Measurements from ENCODE around the gene NAV3.

NAV3 gene

GRCh38 chr12:77941401-77941800 is 110.7 kb downstream of the NAV3 start:
- no CpG with 5 or more reads among the region's 1 CpG for WGBS
- H3K9ac ChIP-seq (ENCODE audit: low read length): peak overlapping the region; percentile 88
- no peak overlapping the region for H2AFZ ChIP-seq (ENCODE audit: low read depth, low read length)
- peak overlapping the region in 1 of 2 experiments; percentile 72 for H3K4me3 ChIP-seq (ENCODE audit: insufficient read depth in 1 of 2, low read depth in 1 of 2, low read length in 2 of 2)
- H3K36me3 ChIP-seq (ENCODE audit: control insufficient read depth in 1 of 2, insufficient read depth in 2 of 2, low read depth in 1 of 2, low read length in 2 of 2): peaks cover 0 to 12% of the 10 kb centered on the region in 2 experiments
- H2AK5ac ChIP-seq (ENCODE audit: low read length, severe bottlenecking): no peak overlapping the region
- peak overlapping the region; percentile 33 for H3K4me2 ChIP-seq (ENCODE audit: low read length, poor library complexity, severe bottlenecking)
- H3K27me3 ChIP-seq (ENCODE audit: control insufficient read depth in 1 of 2, insufficient read depth in 1 of 2, low read length in 2 of 2): no peaks in the 10 kb centered on the region
- no peak overlapping the region for H2BK15ac ChIP-seq (ENCODE audit: low read depth, poor library complexity, severe bottlenecking)
- H3K14ac ChIP-seq (ENCODE audit: low read length in 2 of 2): no peak overlapping the region
- H3K4ac ChIP-seq (ENCODE audit: low read depth in 1 of 2, low read length in 2 of 2): no peak overlapping the region
- no peak overlapping the region for H3K23ac ChIP-seq (ENCODE audit: low read length in 2 of 2)
- H4K8ac ChIP-seq (ENCODE audit: low read length): no peak overlapping the region
- peaks cover 4% of the 10 kb centered on the region for H3K9me3 ChIP-seq (ENCODE audit: control insufficient read depth, low read length)
- no peak overlapping the region for H3K18ac ChIP-seq (ENCODE audit: low read depth in 1 of 2, low read length in 2 of 2)
- H3K27ac ChIP-seq (ENCODE audit: low read length, poor library complexity, severe bottlenecking): peak overlapping the region; percentile 23
- H2BK12ac ChIP-seq (ENCODE audit: low read length in 2 of 2): no peak overlapping the region
- H4K91ac ChIP-seq (ENCODE audit: low read length): no peak overlapping the region
- peaks cover 3% of the 10 kb centered on the region for H3K4me1 ChIP-seq (ENCODE audit: control insufficient read depth, insufficient read depth, low read depth, low read length)
- DNase-seq: peak; percentile 31
- peaks cover 2% of the 10 kb centered on the region for H3K79me1 ChIP-seq (replicated peaks; ENCODE audit: low read length, poor library complexity, severe bottlenecking)
- H2BK5ac ChIP-seq (ENCODE audit: low read depth, low read length, poor library complexity, severe bottlenecking): no peak overlapping the region
- no peak overlapping the region for H2BK120ac ChIP-seq (ENCODE audit: low read depth, low read length)

GRCh38 chr12:77943466-77943865 is 112.8 kb downstream of the NAV3 start:
- Histone ChIP-seq H3K4ac (ENCODE audit: low read depth in 1 of 2, low read length in 2 of 2) (no peak overlapping the region), H3K18ac (ENCODE audit: low read depth in 1 of 2, low read length in 2 of 2) (no peak overlapping the region), H3K4me1 (ENCODE audit: control insufficient read depth, insufficient read depth, low read depth, low read length) (peaks cover 3% of the 10 kb centered on the region), H2BK5ac (ENCODE audit: low read depth, low read length, poor library complexity, severe bottlenecking) (no peak overlapping the region), H3K79me1 (replicated peaks; ENCODE audit: low read length, poor library complexity, severe bottlenecking) (peaks cover 2% of the 10 kb centered on the region), H2BK15ac (ENCODE audit: low read depth, poor library complexity, severe bottlenecking) (no peak overlapping the region), H3K4me3 (ENCODE audit: insufficient read depth in 1 of 2, low read depth in 1 of 2, low read length in 2 of 2) (peak overlapping the region in 1 of 2 experiments; percentile 72), H2BK120ac (ENCODE audit: low read depth, low read length) (no peak overlapping the region), H3K36me3 (ENCODE audit: control insufficient read depth in 1 of 2, insufficient read depth in 2 of 2, low read depth in 1 of 2, low read length in 2 of 2) (peaks cover 0 to 12% of the 10 kb centered on the region in 2 experiments), H4K8ac (ENCODE audit: low read length) (no peak overlapping the region), H3K9ac (ENCODE audit: low read length) (peak overlapping the region; percentile 80), H2AK5ac (ENCODE audit: low read length, severe bottlenecking) (no peak overlapping the region), H3K23ac (ENCODE audit: low read length in 2 of 2) (no peak overlapping the region), H3K27me3 (ENCODE audit: control insufficient read depth in 1 of 2, insufficient read depth in 1 of 2, low read length in 2 of 2) (no peaks in the 10 kb centered on the region), H4K91ac (ENCODE audit: low read length) (no peak overlapping the region), H2AFZ (ENCODE audit: low read depth, low read length) (no peak overlapping the region), H3K27ac (ENCODE audit: low read length, poor library complexity, severe bottlenecking) (no peak overlapping the region), H3K14ac (ENCODE audit: low read length in 2 of 2) (no peak overlapping the region), H3K4me2 (ENCODE audit: low read length, poor library complexity, severe bottlenecking) (no peak overlapping the region), H3K9me3 (ENCODE audit: control insufficient read depth, low read length) (peaks cover 4% of the 10 kb centered on the region), H2BK12ac (ENCODE audit: low read length in 2 of 2) (no peak overlapping the region)
- no CpG with 5 or more reads among the region's 1 CpG for WGBS
- DNase-seq: peak; percentile 71

GRCh38 chr12:77946541-77947061 is 115.9 kb downstream of the NAV3 start:
- Histone ChIP-seq H3K14ac (ENCODE audit: low read length in 2 of 2) (no peak overlapping the region), H3K9me3 (ENCODE audit: control insufficient read depth, low read length) (peaks cover 4% of the 10 kb centered on the region), H3K4me1 (ENCODE audit: control insufficient read depth, insufficient read depth, low read depth, low read length) (peaks cover 3% of the 10 kb centered on the region), H3K9ac (ENCODE audit: low read length) (peak overlapping the region; percentile 74), H2AK5ac (ENCODE audit: low read length, severe bottlenecking) (no peak overlapping the region), H3K23ac (ENCODE audit: low read length in 2 of 2) (no peak overlapping the region), H3K36me3 (ENCODE audit: control insufficient read depth in 1 of 2, insufficient read depth in 2 of 2, low read depth in 1 of 2, low read length in 2 of 2) (peaks cover 0 to 23% of the 10 kb centered on the region in 2 experiments), H2AFZ (ENCODE audit: low read depth, low read length) (no peak overlapping the region), H3K4me2 (ENCODE audit: low read length, poor library complexity, severe bottlenecking) (no peak overlapping the region), H2BK120ac (ENCODE audit: low read depth, low read length) (no peak overlapping the region), H3K27me3 (ENCODE audit: control insufficient read depth in 1 of 2, insufficient read depth in 1 of 2, low read length in 2 of 2) (no peaks in the 10 kb centered on the region), H3K27ac (ENCODE audit: low read length, poor library complexity, severe bottlenecking) (peak overlapping the region; percentile 86), H3K4me3 (ENCODE audit: insufficient read depth in 1 of 2, low read depth in 1 of 2, low read length in 2 of 2) (peak overlapping the region in 1 of 2 experiments; percentile 56), H2BK15ac (ENCODE audit: low read depth, poor library complexity, severe bottlenecking) (no peak overlapping the region), H3K18ac (ENCODE audit: low read depth in 1 of 2, low read length in 2 of 2) (no peak overlapping the region), H3K4ac (ENCODE audit: low read depth in 1 of 2, low read length in 2 of 2) (no peak overlapping the region), H3K79me1 (replicated peaks; ENCODE audit: low read length, poor library complexity, severe bottlenecking) (peaks cover 2% of the 10 kb centered on the region), H2BK12ac (ENCODE audit: low read length in 2 of 2) (no peak overlapping the region), H4K91ac (ENCODE audit: low read length) (no peak overlapping the region), H4K8ac (ENCODE audit: low read length) (no peak overlapping the region), H2BK5ac (ENCODE audit: low read depth, low read length, poor library complexity, severe bottlenecking) (no peak overlapping the region)
- DNase-seq: no peak
- WGBS: no CpG with 5 or more reads among the region's 2 CpGs

- H2BK120ac ChIP-seq (ENCODE audit: low read depth, low read length): no peak overlapping the region
- H3K27ac ChIP-seq (ENCODE audit: low read length, poor library complexity, severe bottlenecking): no peak overlapping the region
- peaks cover 0 to 23% of the 10 kb centered on the region in 2 experiments for H3K36me3 ChIP-seq (ENCODE audit: control insufficient read depth in 1 of 2, insufficient read depth in 2 of 2, low read depth in 1 of 2, low read length in 2 of 2)
- peaks cover 4% of the 10 kb centered on the region for H3K9me3 ChIP-seq (ENCODE audit: control insufficient read depth, low read length)
- no peak overlapping the region for H2BK5ac ChIP-seq (ENCODE audit: low read depth, low read length, poor library complexity, severe bottlenecking)
- no peak overlapping the region for H2BK12ac ChIP-seq (ENCODE audit: low read length in 2 of 2)
- H3K4ac ChIP-seq (ENCODE audit: low read depth in 1 of 2, low read length in 2 of 2): no peak overlapping the region
- H3K9ac ChIP-seq (ENCODE audit: low read length): peak overlapping the region; percentile 74
- no peak overlapping the region for H3K4me2 ChIP-seq (ENCODE audit: low read length, poor library complexity, severe bottlenecking)
- peak; percentile 56 for DNase-seq
- H4K8ac ChIP-seq (ENCODE audit: low read length): no peak overlapping the region
- no peak overlapping the region for H3K14ac ChIP-seq (ENCODE audit: low read length in 2 of 2)
- no peak overlapping the region for H2AK5ac ChIP-seq (ENCODE audit: low read length, severe bottlenecking)
- H3K18ac ChIP-seq (ENCODE audit: low read depth in 1 of 2, low read length in 2 of 2): no peak overlapping the region
- no peak overlapping the region for H4K91ac ChIP-seq (ENCODE audit: low read length)
- H3K79me1 ChIP-seq (replicated peaks; ENCODE audit: low read length, poor library complexity, severe bottlenecking): peaks cover 2% of the 10 kb centered on the region
- H2BK15ac ChIP-seq (ENCODE audit: low read depth, poor library complexity, severe bottlenecking): no peak overlapping the region
- H3K27me3 ChIP-seq (ENCODE audit: control insufficient read depth in 1 of 2, insufficient read depth in 1 of 2, low read length in 2 of 2): no peaks in the 10 kb centered on the region
- H3K23ac ChIP-seq (ENCODE audit: low read length in 2 of 2): no peak overlapping the region
- peak overlapping the region in 1 of 2 experiments; percentile 56 for H3K4me3 ChIP-seq (ENCODE audit: insufficient read depth in 1 of 2, low read depth in 1 of 2, low read length in 2 of 2)
- no peak overlapping the region for H2AFZ ChIP-seq (ENCODE audit: low read depth, low read length)
- H3K4me1 ChIP-seq (ENCODE audit: control insufficient read depth, insufficient read depth, low read depth, low read length): no peaks in the 10 kb centered on the region
Measured at GRCh38 chr12:77947330-77947729, 116.6 kb downstream of the NAV3 start.

All from mesenchymal stem cell (in vitro differentiated cells and primary cell).